Neural progenitor cell (in vitro differentiated cells): ENCODE results near the gene ITPR2. TPM values are rescaled to one million over a fixed set of nuclear protein-coding genes. Genes with fewer than 3 reads are reported as not detected.

Experiments used
- DNase-seq: peaks from one replicate; pipeline ENCODE4 v3.0.0-alpha.2; 2016; ENCODE audit warnings: low spot score
- H2AFZ ChIP-seq: fragments of 200-600 bp; sonication (generic); replicated peaks from 2 replicates; pipeline ENCODE4 v1.6.1; 2016; ENCODE audit warnings: antibody characterized with exemption
- H3F3A ChIP-seq: fragments of 200-600 bp; sonication (generic); 2 replicates; pipeline ENCODE4 v1.6.1; 2016; ENCODE audit warnings: antibody characterized with exemption, low read depth
- H3K27ac ChIP-seq: fragments of 200-600 bp; sonication (generic); 2 replicates; pipeline ENCODE4 v1.5.1; 2016; ENCODE audit warnings: mild to moderate bottlenecking
- H3K27me3 ChIP-seq: fragments of 200-600 bp; sonication (generic); 2 replicates; pipeline ENCODE4 v1.6.1; 2016; ENCODE audit warnings: mild to moderate bottlenecking, moderate library complexity
- H3K36me3 ChIP-seq: fragments of 200-600 bp; sonication (generic); 2 replicates; pipeline ENCODE4 v1.5.1; 2016
- H3K4me1 ChIP-seq: fragments of 200-600 bp; sonication (generic); 2 replicates; pipeline ENCODE4 v1.6.1; 2016; ENCODE audit warnings: mixed run types
- H3K4me2 ChIP-seq: fragments of 200-600 bp; sonication (generic); 2 replicates; pipeline ENCODE4 v1.6.1; 2016
- H3K4me3 ChIP-seq: fragments of 200-600 bp; sonication (generic); 2 replicates; pipeline ENCODE4 v1.5.1; 2016
- H3K79me2 ChIP-seq: fragments of 200-600 bp; sonication (generic); 2 replicates; pipeline ENCODE4 v1.6.1; 2016; ENCODE audit warnings: low read depth
- H3K9ac ChIP-seq: fragments of 200-600 bp; sonication (generic); 2 replicates; pipeline ENCODE4 v1.6.1; 2016
- H3K9me3 ChIP-seq: fragments of 200-600 bp; sonication (generic); 2 replicates; pipeline ENCODE4 v1.5.1; 2016; ENCODE audit warnings: low read depth
- H4K20me1 ChIP-seq: fragments of 200-600 bp; sonication (generic); 2 replicates; pipeline ENCODE4 v1.6.1; 2016; ENCODE audit warnings: low read depth
- H3K27ac Mint-ChIP-seq: 3 replicates; pipeline ENCODE4 v1.8.0; 2021; ENCODE audit warnings: mixed read lengths
- H3K27me3 Mint-ChIP-seq: 2 replicates; pipeline ENCODE4 v1.8.0; 2022; ENCODE audit warnings: low read depth, mild to moderate bottlenecking, inconsistent platforms, moderate library complexity, mixed read lengths; ENCODE audit not compliant: insufficient read depth
- H3K36me3 Mint-ChIP-seq: 3 replicates; pipeline ENCODE4 v1.8.0; 2021; ENCODE audit warnings: mixed read lengths
- H3K4me1 Mint-ChIP-seq: 3 replicates; pipeline ENCODE4 v1.8.0; 2021; ENCODE audit warnings: mixed read lengths
- H3K4me3 Mint-ChIP-seq: 3 replicates; pipeline ENCODE4 v1.8.0; 2021; ENCODE audit warnings: mild to moderate bottlenecking, moderate library complexity, mixed read lengths
- H3K9me3 Mint-ChIP-seq: 3 replicates; pipeline ENCODE4 v1.8.0; 2020; ENCODE audit warnings: mixed read lengths
- EZH2 ChIP-seq: fragments of 200-600 bp; sonication (generic); IDR thresholded peaks from 2 replicates; pipeline ENCODE4 v1.6.1; 2017; ENCODE audit warnings: antibody characterized with exemption, mild to moderate bottlenecking, moderate library complexity
- EZH2phosphoT487 ChIP-seq: fragments of 200-600 bp; sonication (generic); IDR thresholded peaks from 2 replicates; pipeline ENCODE4 v1.6.1; 2017; ENCODE audit warnings: antibody characterized with exemption
- total RNA-seq: library from RNA; depleted of rRNA; stranded (reverse); fragments of >200 nt; gene quantifications from 2 replicates; pipeline ENCODE4 v1.2.3, GENCODE V29; 2015; ENCODE audit warnings: low replicate concordance
- TF ChIP-seq, protein P1 (sequence below): fragments of 200-600 bp; sonication (generic); IDR thresholded peaks from 2 replicates; pipeline ENCODE4 v1.5.1; 2017; ENCODE audit warnings: antibody characterized with exemption, mild to moderate bottlenecking

The ITPR2 gene
- total RNA-seq, 1 donor from 2014 or later: 11.4 TPM

DNA sequence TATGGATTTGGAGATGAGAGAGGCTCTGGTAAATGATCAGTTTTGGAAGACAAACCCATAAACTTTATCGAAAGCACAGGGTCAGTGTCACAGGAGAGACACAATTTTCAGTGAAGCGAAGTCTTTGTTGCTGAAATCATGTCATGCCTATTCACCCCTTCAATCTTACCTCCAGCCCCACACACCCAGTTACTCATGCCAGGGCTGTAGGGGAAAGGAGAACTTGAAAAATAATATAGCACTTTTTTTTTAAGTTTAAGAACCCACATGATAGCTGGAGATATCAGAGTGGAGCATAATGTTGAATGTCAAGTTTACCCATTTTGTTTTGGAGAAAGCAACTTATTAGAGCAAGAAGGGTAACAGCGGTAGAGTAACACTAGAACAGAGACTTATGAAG, 530.2 kb downstream of the ITPR2 start:
- Histone ChIP-seq H3K9me3 (no peaks in the 10 kb centered on the region), H3K36me3 (no peaks in the 10 kb centered on the region), H3K27me3 (no peaks in the 10 kb centered on the region), H4K20me1 (no peaks in the 10 kb centered on the region), H3K27ac (no peak overlapping the region), H3K4me1 (no peaks in the 10 kb centered on the region), H3K79me2 (no peaks in the 10 kb centered on the region), H3K9ac (no peak overlapping the region), H2AFZ (no peak overlapping the region), H3F3A (no peaks in the 10 kb centered on the region), H3K4me2 (no peak overlapping the region), H3K4me3 (no peak overlapping the region)
- Mint-ChIP-seq H3K36me3 (no peaks in the 10 kb centered on the region), H3K4me1 (peaks cover 4% of the 10 kb centered on the region), H3K9me3 (no peaks in the 10 kb centered on the region), H3K27me3 (no peaks in the 10 kb centered on the region), H3K27ac (no peak overlapping the region), H3K4me3 (no peak overlapping the region)
- DNase-seq: no peak
- TF ChIP-seq, protein P1, sequence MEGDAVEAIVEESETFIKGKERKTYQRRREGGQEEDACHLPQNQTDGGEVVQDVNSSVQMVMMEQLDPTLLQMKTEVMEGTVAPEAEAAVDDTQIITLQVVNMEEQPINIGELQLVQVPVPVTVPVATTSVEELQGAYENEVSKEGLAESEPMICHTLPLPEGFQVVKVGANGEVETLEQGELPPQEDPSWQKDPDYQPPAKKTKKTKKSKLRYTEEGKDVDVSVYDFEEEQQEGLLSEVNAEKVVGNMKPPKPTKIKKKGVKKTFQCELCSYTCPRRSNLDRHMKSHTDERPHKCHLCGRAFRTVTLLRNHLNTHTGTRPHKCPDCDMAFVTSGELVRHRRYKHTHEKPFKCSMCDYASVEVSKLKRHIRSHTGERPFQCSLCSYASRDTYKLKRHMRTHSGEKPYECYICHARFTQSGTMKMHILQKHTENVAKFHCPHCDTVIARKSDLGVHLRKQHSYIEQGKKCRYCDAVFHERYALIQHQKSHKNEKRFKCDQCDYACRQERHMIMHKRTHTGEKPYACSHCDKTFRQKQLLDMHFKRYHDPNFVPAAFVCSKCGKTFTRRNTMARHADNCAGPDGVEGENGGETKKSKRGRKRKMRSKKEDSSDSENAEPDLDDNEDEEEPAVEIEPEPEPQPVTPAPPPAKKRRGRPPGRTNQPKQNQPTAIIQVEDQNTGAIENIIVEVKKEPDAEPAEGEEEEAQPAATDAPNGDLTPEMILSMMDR: no peak
- TF ChIP-seq EZH2 (no peak), EZH2phosphoT487 (no peak)

DNA sequence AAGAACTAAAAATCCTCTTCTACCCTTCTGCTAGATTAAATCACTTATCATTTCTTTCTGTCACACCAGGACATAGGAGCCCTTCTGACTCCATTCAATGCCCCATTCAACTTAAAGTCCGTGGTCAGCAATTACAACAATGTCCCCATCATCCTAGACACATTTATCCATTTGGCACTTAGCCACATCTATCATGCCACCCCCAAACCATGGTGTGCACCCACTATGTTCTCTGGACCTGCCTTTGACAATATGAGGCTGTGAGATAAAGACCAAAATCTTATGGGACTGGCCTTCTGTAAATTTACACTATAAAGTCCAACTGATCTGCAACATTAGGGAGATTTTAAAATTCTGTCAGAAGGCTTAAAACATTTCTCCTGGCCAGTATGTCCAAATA, 533.2 kb downstream of the ITPR2 start:
- no peaks in the 10 kb centered on the region for H3K36me3 Mint-ChIP-seq
- H3K4me1 Mint-ChIP-seq: peaks cover 7% of the 10 kb centered on the region
- no peak overlapping the region for H3K27ac Mint-ChIP-seq
- no peak overlapping the region for H3K4me3 Mint-ChIP-seq
- no peaks in the 10 kb centered on the region for H3K4me1 ChIP-seq
- H3K9me3 ChIP-seq: no peaks in the 10 kb centered on the region
- peaks cover 2% of the 10 kb centered on the region for H3K27me3 Mint-ChIP-seq
- H3F3A ChIP-seq: no peaks in the 10 kb centered on the region
- no peak overlapping the region for H3K4me3 ChIP-seq
- H4K20me1 ChIP-seq: no peaks in the 10 kb centered on the region
- TF ChIP-seq, protein P1: no peak
- no peak for TF ChIP-seq EZH2
- no peak for TF ChIP-seq EZH2phosphoT487
- DNase-seq: no peak
- H3K79me2 ChIP-seq: no peaks in the 10 kb centered on the region
- no peak overlapping the region for H3K4me2 ChIP-seq
- H3K27me3 ChIP-seq: no peaks in the 10 kb centered on the region
- no peaks in the 10 kb centered on the region for H3K36me3 ChIP-seq
- H3K9me3 Mint-ChIP-seq: no peaks in the 10 kb centered on the region
- no peak overlapping the region for H3K27ac ChIP-seq
- no peak overlapping the region for H3K9ac ChIP-seq
- H2AFZ ChIP-seq: no peak overlapping the region

DNA sequence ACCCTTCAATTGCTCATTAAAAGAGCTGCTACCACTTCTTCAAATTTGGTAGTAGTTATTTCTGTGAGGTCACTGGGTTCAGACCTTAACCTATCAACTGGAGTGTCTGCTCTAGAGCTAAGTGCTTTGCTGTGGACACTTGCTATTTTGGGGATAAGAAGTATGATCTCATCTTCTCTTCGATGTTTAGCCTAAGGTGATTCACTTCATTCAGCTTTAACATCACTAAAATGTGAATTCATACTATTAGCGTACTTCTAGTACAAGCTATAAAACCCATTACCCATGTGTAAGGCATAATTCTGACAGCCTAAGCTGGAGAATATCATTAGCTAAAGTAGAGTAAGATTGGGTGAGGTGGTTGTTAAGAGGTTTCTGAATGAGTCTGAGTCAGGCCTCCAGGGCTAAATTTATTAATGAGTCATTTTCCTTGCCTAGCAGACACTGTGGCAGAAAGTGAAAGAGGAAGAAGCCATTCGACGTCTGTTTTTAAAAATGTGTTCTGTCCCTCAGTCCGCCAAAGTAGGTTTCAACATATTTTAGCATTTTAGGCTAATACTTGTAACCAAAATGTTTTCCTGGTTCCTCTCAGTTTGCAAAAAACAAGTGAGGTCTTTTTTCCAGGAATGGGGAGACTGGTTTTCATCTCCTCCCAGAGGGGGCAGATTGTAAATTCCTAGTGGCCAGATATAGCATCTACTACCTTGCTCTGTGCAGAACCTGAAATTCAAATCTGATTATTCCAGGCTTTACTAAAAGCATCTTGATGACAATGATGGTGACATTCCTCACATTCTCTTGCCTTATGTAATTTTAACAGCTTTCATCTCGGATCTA, 534.0 kb downstream of the ITPR2 start:
- Histone ChIP-seq H3K4me2 (no peak overlapping the region), H3K9ac (no peak overlapping the region), H3K79me2 (no peaks in the 10 kb centered on the region), H3K4me3 (no peak overlapping the region), H3K27ac (no peak overlapping the region), H3K27me3 (no peaks in the 10 kb centered on the region), H2AFZ (no peak overlapping the region), H3K9me3 (no peaks in the 10 kb centered on the region), H3K4me1 (no peaks in the 10 kb centered on the region), H4K20me1 (no peaks in the 10 kb centered on the region), H3F3A (no peaks in the 10 kb centered on the region), H3K36me3 (no peaks in the 10 kb centered on the region)
- Mint-ChIP-seq H3K9me3 (no peaks in the 10 kb centered on the region), H3K4me3 (no peak overlapping the region), H3K27me3 (peaks cover 2% of the 10 kb centered on the region), H3K4me1 (peaks cover 7% of the 10 kb centered on the region), H3K36me3 (no peaks in the 10 kb centered on the region), H3K27ac (no peak overlapping the region)
- TF ChIP-seq EZH2: no peak
- no peak for TF ChIP-seq EZH2phosphoT487
- TF ChIP-seq, protein P1: no peak
- DNase-seq: no peak
